ENCODE data around the gene PDZD2.

DNA sequence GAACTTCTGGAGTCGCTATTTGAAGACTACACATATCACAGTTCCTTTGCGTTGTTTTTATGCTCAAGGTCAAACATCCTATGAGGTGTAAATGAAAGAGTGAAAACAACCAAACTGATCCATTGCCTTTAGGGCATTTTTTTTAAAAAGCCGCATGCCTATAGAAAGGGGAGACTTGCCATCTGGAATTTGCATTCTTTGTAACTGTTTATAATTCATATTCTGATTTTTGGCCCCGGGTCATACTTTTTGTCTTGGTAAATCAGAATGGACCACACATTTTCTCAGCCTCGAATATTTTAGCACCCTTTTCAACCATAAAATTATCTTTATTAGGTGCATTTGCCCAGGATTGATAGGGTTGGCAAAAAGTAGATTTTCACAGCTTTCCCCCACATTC is 347.2 kb downstream of the PDZD2 start:
- TF ChIP-seq, protein P1, sequence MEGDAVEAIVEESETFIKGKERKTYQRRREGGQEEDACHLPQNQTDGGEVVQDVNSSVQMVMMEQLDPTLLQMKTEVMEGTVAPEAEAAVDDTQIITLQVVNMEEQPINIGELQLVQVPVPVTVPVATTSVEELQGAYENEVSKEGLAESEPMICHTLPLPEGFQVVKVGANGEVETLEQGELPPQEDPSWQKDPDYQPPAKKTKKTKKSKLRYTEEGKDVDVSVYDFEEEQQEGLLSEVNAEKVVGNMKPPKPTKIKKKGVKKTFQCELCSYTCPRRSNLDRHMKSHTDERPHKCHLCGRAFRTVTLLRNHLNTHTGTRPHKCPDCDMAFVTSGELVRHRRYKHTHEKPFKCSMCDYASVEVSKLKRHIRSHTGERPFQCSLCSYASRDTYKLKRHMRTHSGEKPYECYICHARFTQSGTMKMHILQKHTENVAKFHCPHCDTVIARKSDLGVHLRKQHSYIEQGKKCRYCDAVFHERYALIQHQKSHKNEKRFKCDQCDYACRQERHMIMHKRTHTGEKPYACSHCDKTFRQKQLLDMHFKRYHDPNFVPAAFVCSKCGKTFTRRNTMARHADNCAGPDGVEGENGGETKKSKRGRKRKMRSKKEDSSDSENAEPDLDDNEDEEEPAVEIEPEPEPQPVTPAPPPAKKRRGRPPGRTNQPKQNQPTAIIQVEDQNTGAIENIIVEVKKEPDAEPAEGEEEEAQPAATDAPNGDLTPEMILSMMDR (IDR thresholded peaks at IDR 0.05): no peak
- no peak for TF ChIP-seq EZH2 (IDR thresholded peaks at IDR 0.05)
- TF ChIP-seq EZH2phosphoT487 (IDR thresholded peaks at IDR 0.05): no peak

Data from neural progenitor cell (in vitro differentiated cells).